H9 (cell line): ENCODE measurements around the gene CD244. TPM values are rescaled to one million over a fixed set of nuclear protein-coding genes. Genes with fewer than 3 reads are reported as not detected.

ENCODE experiments used
- DNase-seq: peaks from one replicate; pipeline ENCODE4 v3.0.0-alpha.2; 2017
- H2AFZ ChIP-seq: one replicate; pipeline ENCODE4 v1.6.1; 2013; ENCODE audit warnings: mild to moderate bottlenecking, low read length, control low read depth, moderate library complexity
- H2AK5ac ChIP-seq: 2 replicates; pipeline ENCODE4 v1.6.1; 2013; ENCODE audit warnings: low read length, control low read depth, mixed read lengths; ENCODE audit not compliant: insufficient read length
- H2BK120ac ChIP-seq: one replicate; pipeline ENCODE4 v1.6.1; 2013; ENCODE audit warnings: low read depth, mild to moderate bottlenecking, low read length, control low read depth, inconsistent platforms; ENCODE audit not compliant: poor library complexity, severe bottlenecking
- H2BK12ac ChIP-seq: 2 replicates; pipeline ENCODE4 v1.6.1; 2013; ENCODE audit warnings: low read length, control low read depth, mixed read lengths, low read depth; ENCODE audit not compliant: insufficient read length
- H2BK15ac ChIP-seq: 2 replicates; pipeline ENCODE4 v1.6.1; 2013; ENCODE audit warnings: low read depth, low read length, control low read depth
- H2BK20ac ChIP-seq: one replicate; pipeline ENCODE4 v1.6.1; 2013; ENCODE audit warnings: low read depth, mild to moderate bottlenecking, low read length, control low read depth, inconsistent platforms; ENCODE audit not compliant: poor library complexity, severe bottlenecking
- H2BK5ac ChIP-seq: 2 replicates; pipeline ENCODE4 v1.6.1; 2013; ENCODE audit warnings: low read length, control low read depth, mixed read lengths; ENCODE audit not compliant: insufficient read length
- H3K14ac ChIP-seq: 2 replicates; pipeline ENCODE4 v1.6.1; 2013; ENCODE audit warnings: low read length, control low read depth; ENCODE audit not compliant: insufficient read depth
- H3K18ac ChIP-seq: 2 replicates; pipeline ENCODE4 v1.6.1; 2013; ENCODE audit warnings: low read depth, mild to moderate bottlenecking, mixed read lengths, low read length, control low read depth; ENCODE audit not compliant: insufficient read length
- H3K23ac ChIP-seq: 2 replicates; pipeline ENCODE4 v1.6.1; 2013; ENCODE audit warnings: low read length, control low read depth, mixed read lengths, low read depth; ENCODE audit not compliant: insufficient read length
- H3K23me2 ChIP-seq: 2 replicates; pipeline ENCODE4 v1.6.1; 2013; ENCODE audit warnings: low read depth, mild to moderate bottlenecking, mixed read lengths, low read length, control low read depth; ENCODE audit not compliant: insufficient read length, poor library complexity, severe bottlenecking
- H3K27ac ChIP-seq: 2 replicates; pipeline ENCODE4 v1.5.1; 2013; ENCODE audit warnings: low read length, control low read depth, mixed read lengths, low read depth; ENCODE audit not compliant: insufficient read length
- H3K27me3 ChIP-seq: 2 replicates; pipeline ENCODE4 v1.6.1; 2013; ENCODE audit warnings: low read length, control low read depth, inconsistent platforms; ENCODE audit not compliant: insufficient read depth
- H3K4ac ChIP-seq: 2 replicates; pipeline ENCODE4 v1.6.1; 2013; ENCODE audit warnings: low read depth, mild to moderate bottlenecking, control low read depth, inconsistent platforms, low read length, moderate library complexity
- H3K4me1 ChIP-seq: 2 replicates; pipeline ENCODE4 v1.6.1; 2013; ENCODE audit warnings: low read length, control low read depth, inconsistent platforms; ENCODE audit not compliant: insufficient read depth
- H3K4me2 ChIP-seq: 2 replicates; pipeline ENCODE4 v1.6.1; 2013; ENCODE audit warnings: low read length, control low read depth, mixed read lengths; ENCODE audit not compliant: insufficient read length, insufficient read depth
- H3K56ac ChIP-seq: 2 replicates; pipeline ENCODE4 v1.6.1; 2013; ENCODE audit warnings: low read depth, mild to moderate bottlenecking, mixed read lengths, low read length, control low read depth; ENCODE audit not compliant: insufficient read length
- H3K79me1 ChIP-seq: 2 replicates; pipeline ENCODE4 v1.6.1; 2013; ENCODE audit warnings: low read depth, mild to moderate bottlenecking, moderate library complexity, low read length, control low read depth, inconsistent platforms; ENCODE audit not compliant: insufficient read depth, poor library complexity, severe bottlenecking
- H3K79me2 ChIP-seq: 2 replicates; pipeline ENCODE4 v1.6.1; 2013; ENCODE audit warnings: low read length, control low read depth, inconsistent platforms; ENCODE audit not compliant: insufficient read depth
- H3K9ac ChIP-seq: 2 replicates; pipeline ENCODE4 v1.6.1; 2013; ENCODE audit warnings: low read length, control low read depth, mixed read lengths; ENCODE audit not compliant: insufficient read length; ENCODE audit errors: extremely low read depth
- H3K9me3 ChIP-seq: one replicate; pipeline ENCODE4 v1.6.1; 2013; ENCODE audit warnings: low read depth, low read length, inconsistent platforms; ENCODE audit not compliant: control insufficient read depth
- H3T11ph ChIP-seq: one replicate; pipeline ENCODE4 v1.6.1; 2013; ENCODE audit warnings: mild to moderate bottlenecking, low read length, control low read depth, inconsistent platforms
- H4K20me1 ChIP-seq: one replicate; pipeline ENCODE4 v1.6.1; 2013; ENCODE audit not compliant: control insufficient read depth, insufficient read length, insufficient read depth
- H4K5ac ChIP-seq: 2 replicates; pipeline ENCODE4 v1.6.1; 2013; ENCODE audit warnings: low read depth, mild to moderate bottlenecking, mixed read lengths, low read length, control low read depth; ENCODE audit not compliant: insufficient read length
- H4K8ac ChIP-seq: replicated peaks from 2 replicates; pipeline ENCODE4 v1.6.1; 2013; ENCODE audit warnings: low read length, control low read depth, mixed read lengths, low read depth; ENCODE audit not compliant: insufficient read length
- H4K91ac ChIP-seq: 2 replicates; pipeline ENCODE4 v1.6.1; 2013; ENCODE audit warnings: low read depth, mild to moderate bottlenecking, moderate library complexity, mixed read lengths, low read length, control low read depth; ENCODE audit not compliant: insufficient read length
- H3K27ac Mint-ChIP-seq, 3 experiments: 2 replicates in 2 of 3; 3 replicates in 1 of 3; pipeline ENCODE4 v1.8.0; 2020 to 2021; ENCODE audit warnings: mixed read lengths in 3 of 3, mild to moderate bottlenecking in 1 of 3, moderate library complexity in 1 of 3
- H3K27me3 Mint-ChIP-seq: 2 replicates; pipeline ENCODE4 v1.8.0; 2021; ENCODE audit warnings: low read depth, mild to moderate bottlenecking, moderate library complexity, mixed read lengths
- H3K36me3 Mint-ChIP-seq, 3 experiments: 2 replicates in 2 of 3; 3 replicates in 1 of 3; pipeline ENCODE4 v1.8.0; 2020 to 2021; ENCODE audit warnings: low read depth in 3 of 3, mixed read lengths in 3 of 3; ENCODE audit not compliant: insufficient read depth in 1 of 3
- H3K4me1 Mint-ChIP-seq, 2 experiments: 2 replicates each; pipeline ENCODE4 v1.8.0; 2020; ENCODE audit warnings: mixed read lengths in 2 of 2
- H3K4me3 Mint-ChIP-seq, 2 experiments: 2 replicates in 1 of 2; 3 replicates in 1 of 2; pipeline ENCODE4 v1.8.0; 2020 to 2021; ENCODE audit warnings: mild to moderate bottlenecking in 2 of 2, mixed read lengths in 2 of 2, moderate library complexity in 1 of 2
- H3K9me3 Mint-ChIP-seq, 2 experiments: 2 replicates in 1 of 2; 3 replicates in 1 of 2; pipeline ENCODE4 v1.8.0; 2020; ENCODE audit warnings: mild to moderate bottlenecking in 2 of 2, mixed read lengths in 2 of 2, moderate library complexity in 1 of 2
- WGBS: extraction: QIAGEN DNeasy Blood & Tissue Kit; methylation state at CpG from one replicate; pipeline ENCODE4 v1.1.7; 2013; ENCODE audit warnings: missing lambda C conversion rate, low lambda C conversion rate, mixed read lengths; ENCODE audit not compliant: insufficient read length; ENCODE audit errors: extremely low coverage; 5-methylcytosine and 5-hydroxymethylcytosine counted together
- total RNA-seq: library from RNA; stranded (reverse); gene quantifications from 2 replicates; pipeline ENCODE4 v1.2.1, GENCODE V29; 2021
- TF ChIP-seq, protein P1 (sequence below): fragments of 200-600 bp; sonication (generic); conservative IDR thresholded peaks from 3 replicates; pipeline ENCODE4 v1.8.0; 2021; ENCODE audit warnings: antibody characterized with exemption, mild to moderate bottlenecking

The CD244 gene
- total RNA-seq, 1 experiment from 2014 or later, result not detected

DNA sequence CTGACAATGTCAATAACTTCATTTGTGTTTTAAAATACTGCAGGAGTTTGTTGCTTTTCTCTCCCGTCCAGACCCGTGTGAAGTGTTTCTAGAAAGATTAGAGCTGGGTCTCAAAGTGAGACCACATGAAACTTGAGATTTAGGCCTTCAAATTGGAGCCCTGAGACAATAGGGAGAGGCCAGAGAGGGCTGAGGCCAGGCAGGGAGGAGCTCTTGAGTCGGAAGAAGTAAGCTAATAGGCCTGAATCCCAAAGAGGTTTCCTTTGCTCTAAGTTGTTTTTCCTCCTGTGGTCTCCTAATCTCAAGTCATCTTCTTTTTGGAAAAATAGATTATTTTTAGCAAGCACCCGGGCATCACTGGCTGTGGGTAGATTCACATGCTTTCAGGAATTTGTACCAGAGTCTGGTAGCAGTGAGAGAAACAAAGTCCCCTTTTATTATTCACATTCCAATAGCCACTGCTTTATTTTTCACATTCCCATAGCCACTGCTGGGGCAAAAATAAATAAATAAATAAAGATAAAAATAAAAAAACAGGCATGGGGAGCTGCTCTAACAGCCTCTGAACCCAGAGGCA is 25.6 kb downstream of the CD244 start:
- H2BK12ac ChIP-seq, result no peak overlapping the region
- TF ChIP-seq, protein P1, sequence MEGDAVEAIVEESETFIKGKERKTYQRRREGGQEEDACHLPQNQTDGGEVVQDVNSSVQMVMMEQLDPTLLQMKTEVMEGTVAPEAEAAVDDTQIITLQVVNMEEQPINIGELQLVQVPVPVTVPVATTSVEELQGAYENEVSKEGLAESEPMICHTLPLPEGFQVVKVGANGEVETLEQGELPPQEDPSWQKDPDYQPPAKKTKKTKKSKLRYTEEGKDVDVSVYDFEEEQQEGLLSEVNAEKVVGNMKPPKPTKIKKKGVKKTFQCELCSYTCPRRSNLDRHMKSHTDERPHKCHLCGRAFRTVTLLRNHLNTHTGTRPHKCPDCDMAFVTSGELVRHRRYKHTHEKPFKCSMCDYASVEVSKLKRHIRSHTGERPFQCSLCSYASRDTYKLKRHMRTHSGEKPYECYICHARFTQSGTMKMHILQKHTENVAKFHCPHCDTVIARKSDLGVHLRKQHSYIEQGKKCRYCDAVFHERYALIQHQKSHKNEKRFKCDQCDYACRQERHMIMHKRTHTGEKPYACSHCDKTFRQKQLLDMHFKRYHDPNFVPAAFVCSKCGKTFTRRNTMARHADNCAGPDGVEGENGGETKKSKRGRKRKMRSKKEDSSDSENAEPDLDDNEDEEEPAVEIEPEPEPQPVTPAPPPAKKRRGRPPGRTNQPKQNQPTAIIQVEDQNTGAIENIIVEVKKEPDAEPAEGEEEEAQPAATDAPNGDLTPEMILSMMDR, result no peak
- H3K4me2 ChIP-seq, result no peak overlapping the region
- H3K9ac ChIP-seq, result no peak overlapping the region
- Mint-ChIP-seq H3K36me3 (no peaks in the 10 kb centered on the region), H3K4me1 (peaks cover 19% of the 10 kb centered on the region in 2 experiments), H3K27ac (no peak overlapping the region), H3K9me3 (no peaks in the 10 kb centered on the region), H3K27me3 (no peaks in the 10 kb centered on the region), H3K4me3 (no peak overlapping the region)
- no peak overlapping the region for H3K4ac ChIP-seq
- no peaks in the 10 kb centered on the region for H3K9me3 ChIP-seq
- H3K23me2 ChIP-seq, result no peaks in the 10 kb centered on the region
- no peaks in the 10 kb centered on the region for H3K79me1 ChIP-seq
- no peaks in the 10 kb centered on the region for H3K4me1 ChIP-seq
- no peak overlapping the region for H4K91ac ChIP-seq
- no peaks in the 10 kb centered on the region for H4K20me1 ChIP-seq
- H3T11ph ChIP-seq, result no peak overlapping the region
- no peaks in the 10 kb centered on the region for H3K79me2 ChIP-seq
- H2BK15ac ChIP-seq, result no peak overlapping the region
- no peak overlapping the region for H2BK5ac ChIP-seq
- H2AFZ ChIP-seq, result no peak overlapping the region
- no peak overlapping the region for H3K14ac ChIP-seq
- H2BK120ac ChIP-seq, result no peak overlapping the region
- H2AK5ac ChIP-seq, result no peak overlapping the region
- no peak overlapping the region for H3K56ac ChIP-seq
- no peak overlapping the region for H2BK20ac ChIP-seq
- no peak overlapping the region for H4K5ac ChIP-seq
- no peak overlapping the region for H4K8ac ChIP-seq
- H3K18ac ChIP-seq, result no peak overlapping the region
- no peak overlapping the region for H3K23ac ChIP-seq
- no peak overlapping the region for H3K27ac ChIP-seq
- H3K27me3 ChIP-seq, result no peaks in the 10 kb centered on the region
- no peak for DNase-seq
- no CpG with 5 or more reads among the region's 4 CpGs for WGBS
